ENCODE results near the gene DMD. TPM values are rescaled to one million over a fixed set of nuclear protein-coding genes. Genes with fewer than 3 reads are reported as not detected.

The DMD gene
- polyA plus RNA-seq, 3 donors: 0.23 TPM; not detected in 2

DNA sequence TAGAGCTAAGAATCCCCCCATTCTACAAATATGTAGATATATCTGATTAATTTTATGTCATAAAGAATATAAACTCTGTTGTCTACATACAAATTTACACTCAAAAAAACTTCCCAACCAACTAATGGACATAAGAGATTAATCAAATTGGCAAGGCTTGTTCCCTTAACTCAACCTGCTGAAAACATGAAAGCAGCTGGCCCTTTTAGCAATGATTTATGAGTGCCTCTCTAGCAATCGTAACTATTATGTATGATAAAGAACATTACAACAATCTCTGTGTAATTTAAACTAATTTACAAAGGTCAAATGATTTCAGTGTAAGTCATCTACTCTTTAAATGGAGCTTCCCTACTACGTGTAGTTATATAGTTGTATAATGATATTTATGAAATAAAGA, 2056.4 kb downstream of the DMD start:
- Histone ChIP-seq H3K4me3 (replicated peaks in 1 of 3; ENCODE audit: low read depth in 2 of 3, low read length in 3 of 3) (no peak overlapping the region), H3K27ac (ENCODE audit: low read depth in 1 of 2, low read length in 2 of 2) (no peak overlapping the region), H4K20me1 (ENCODE audit: insufficient read depth, low read length) (no peaks in the 10 kb centered on the region), H3K36me3 (replicated peaks in 1 of 2; ENCODE audit: control insufficient read depth in 1 of 2, insufficient read depth in 2 of 2, low read length in 2 of 2) (no peaks in the 10 kb centered on the region), H3K4me1 (ENCODE audit: control insufficient read depth in 1 of 2, insufficient read depth in 2 of 2, low read length in 2 of 2) (no peaks in the 10 kb centered on the region), H3K79me2 (ENCODE audit: insufficient read depth, low read length) (no peaks in the 10 kb centered on the region), H3K27me3 (ENCODE audit: control insufficient read depth in 2 of 2, insufficient read depth in 2 of 2, low read length in 2 of 2) (no peaks in the 10 kb centered on the region), H3K4me2 (replicated peaks; ENCODE audit: extremely low read depth, low read length, poor library complexity, severe bottlenecking) (no peak overlapping the region), H3K9ac (ENCODE audit: insufficient read depth, low read length, poor library complexity, severe bottlenecking) (no peak overlapping the region), H3K9me3 (replicated peaks in 1 of 2; ENCODE audit: control insufficient read depth in 1 of 2, insufficient read depth in 1 of 2, low read length in 2 of 2) (no peaks in the 10 kb centered on the region), H2AFZ (ENCODE audit: insufficient read depth, low read depth, low read length, poor library complexity, severe bottlenecking) (no peak overlapping the region)
- intact Hi-C loops (cut with micrococcal nuclease): no loop called here
- Mint-ChIP-seq H3K4me3 (no peak overlapping the region), H3K36me3 (no peaks in the 10 kb centered on the region), H3K4me1 (no peaks in the 10 kb centered on the region), H3K9me3 (no peaks in the 10 kb centered on the region), H3K27ac (no peak overlapping the region), H3K27me3 (ENCODE audit: low read depth in 3 of 3) (peaks cover 0 to 5% (median 0%) of the 10 kb centered on the region in 3 donors)
- DNase-seq: no peak
- TF ChIP-seq, protein P1, sequence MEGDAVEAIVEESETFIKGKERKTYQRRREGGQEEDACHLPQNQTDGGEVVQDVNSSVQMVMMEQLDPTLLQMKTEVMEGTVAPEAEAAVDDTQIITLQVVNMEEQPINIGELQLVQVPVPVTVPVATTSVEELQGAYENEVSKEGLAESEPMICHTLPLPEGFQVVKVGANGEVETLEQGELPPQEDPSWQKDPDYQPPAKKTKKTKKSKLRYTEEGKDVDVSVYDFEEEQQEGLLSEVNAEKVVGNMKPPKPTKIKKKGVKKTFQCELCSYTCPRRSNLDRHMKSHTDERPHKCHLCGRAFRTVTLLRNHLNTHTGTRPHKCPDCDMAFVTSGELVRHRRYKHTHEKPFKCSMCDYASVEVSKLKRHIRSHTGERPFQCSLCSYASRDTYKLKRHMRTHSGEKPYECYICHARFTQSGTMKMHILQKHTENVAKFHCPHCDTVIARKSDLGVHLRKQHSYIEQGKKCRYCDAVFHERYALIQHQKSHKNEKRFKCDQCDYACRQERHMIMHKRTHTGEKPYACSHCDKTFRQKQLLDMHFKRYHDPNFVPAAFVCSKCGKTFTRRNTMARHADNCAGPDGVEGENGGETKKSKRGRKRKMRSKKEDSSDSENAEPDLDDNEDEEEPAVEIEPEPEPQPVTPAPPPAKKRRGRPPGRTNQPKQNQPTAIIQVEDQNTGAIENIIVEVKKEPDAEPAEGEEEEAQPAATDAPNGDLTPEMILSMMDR (IDR thresholded peaks at IDR 0.05): no peak
- no CpG with 5 or more reads among the region's 2 CpGs for WGBS (ENCODE audit: insufficient coverage)

DNA sequence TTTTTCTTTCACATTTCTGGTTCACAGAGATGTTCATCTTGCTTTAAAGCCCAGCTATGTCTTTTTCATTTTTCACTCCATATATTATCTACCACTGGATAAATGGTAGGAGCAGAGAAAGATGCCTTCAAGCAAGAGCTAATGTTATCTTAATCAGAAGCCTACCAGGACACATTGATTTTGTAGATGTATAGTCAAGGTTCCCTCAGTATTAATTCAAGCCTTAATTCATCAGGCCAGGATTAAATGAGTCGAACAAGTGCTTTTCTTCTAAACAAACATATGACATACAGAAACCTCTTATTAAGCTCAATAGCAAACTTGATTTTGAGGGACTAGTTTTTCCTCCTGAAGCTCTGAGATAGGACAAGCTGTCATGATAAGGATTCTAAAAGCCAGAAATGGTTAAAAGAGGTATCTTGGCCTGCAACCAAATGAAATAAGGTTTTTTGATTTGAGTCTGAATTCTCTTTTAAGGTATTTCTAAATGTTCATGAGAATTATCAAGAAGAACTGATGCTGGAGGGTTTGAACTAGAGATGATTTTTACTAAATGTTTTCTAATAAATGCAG, 2057.8 kb downstream of the DMD start:
- Histone ChIP-seq H4K20me1 (ENCODE audit: insufficient read depth, low read length) (no peaks in the 10 kb centered on the region), H3K27ac (ENCODE audit: low read depth in 1 of 2, low read length in 2 of 2) (no peak overlapping the region), H3K36me3 (replicated peaks in 1 of 2; ENCODE audit: control insufficient read depth in 1 of 2, insufficient read depth in 2 of 2, low read length in 2 of 2) (no peaks in the 10 kb centered on the region), H2AFZ (ENCODE audit: insufficient read depth, low read depth, low read length, poor library complexity, severe bottlenecking) (no peak overlapping the region), H3K4me3 (replicated peaks in 1 of 3; ENCODE audit: low read depth in 2 of 3, low read length in 3 of 3) (no peak overlapping the region), H3K9me3 (replicated peaks in 1 of 2; ENCODE audit: control insufficient read depth in 1 of 2, insufficient read depth in 1 of 2, low read length in 2 of 2) (no peaks in the 10 kb centered on the region), H3K4me1 (ENCODE audit: control insufficient read depth in 1 of 2, insufficient read depth in 2 of 2, low read length in 2 of 2) (no peaks in the 10 kb centered on the region), H3K79me2 (ENCODE audit: insufficient read depth, low read length) (no peaks in the 10 kb centered on the region), H3K4me2 (replicated peaks; ENCODE audit: extremely low read depth, low read length, poor library complexity, severe bottlenecking) (no peak overlapping the region), H3K27me3 (ENCODE audit: control insufficient read depth in 2 of 2, insufficient read depth in 2 of 2, low read length in 2 of 2) (no peaks in the 10 kb centered on the region), H3K9ac (ENCODE audit: insufficient read depth, low read length, poor library complexity, severe bottlenecking) (no peak overlapping the region)
- no CpG with 5 or more reads among the region's 1 CpG for WGBS (ENCODE audit: insufficient coverage)
- intact Hi-C loops (cut with micrococcal nuclease): no loop called here
- Mint-ChIP-seq H3K9me3 (no peaks in the 10 kb centered on the region), H3K36me3 (no peaks in the 10 kb centered on the region), H3K4me1 (no peaks in the 10 kb centered on the region), H3K27me3 (ENCODE audit: low read depth in 3 of 3) (peaks cover 0 to 2% (median 0%) of the 10 kb centered on the region in 3 donors), H3K4me3 (no peak overlapping the region), H3K27ac (no peak overlapping the region)
- no peak for DNase-seq
- TF ChIP-seq, protein P1 (IDR thresholded peaks at IDR 0.05): no peak

Data from CD14-positive monocyte (primary cell).